Activated naive CD8-positive, alpha-beta T cell treated with anti-CD3 and anti-CD28 coated beads for 36 hours (primary cell): ENCODE data around the gene NANS. TPM values are rescaled to one million over a fixed set of nuclear protein-coding genes. Genes with fewer than 3 reads are reported as not detected.
"Not testable (repeated sequence)": the region's sequence is repeated elsewhere in the genome, so short reads cannot be mapped to it uniquely, and the experiment has no call there.

Experiments used
- DNase-seq: peaks from one replicate; pipeline ENCODE4 v3.0.0; 2021
- H3K27ac Mint-ChIP-seq: one replicate; pipeline ENCODE4 v1.8.0; 2022; ENCODE audit warnings: mild to moderate bottlenecking, moderate library complexity, mixed read lengths
- H3K27me3 Mint-ChIP-seq: one replicate; pipeline ENCODE4 v1.8.0; 2022; ENCODE audit warnings: mild to moderate bottlenecking, mixed read lengths
- H3K36me3 Mint-ChIP-seq: one replicate; pipeline ENCODE4 v1.8.0; 2021; ENCODE audit warnings: mild to moderate bottlenecking, mixed read lengths
- H3K4me1 Mint-ChIP-seq: one replicate; pipeline ENCODE4 v1.8.0; 2021; ENCODE audit warnings: mixed read lengths
- H3K4me3 Mint-ChIP-seq: one replicate; pipeline ENCODE4 v1.8.0; 2022; ENCODE audit warnings: mild to moderate bottlenecking, moderate library complexity, mixed read lengths
- H3K9me3 Mint-ChIP-seq: one replicate; pipeline ENCODE4 v1.8.0; 2022; ENCODE audit warnings: mixed read lengths
- total RNA-seq, 2 experiments: library from RNA; stranded (reverse); gene quantifications; one replicate each; pipeline ENCODE4 v1.2.3, GENCODE V29; 2021

The NANS gene
- total RNA-seq, 2 experiments from 2014 or later = 46.1 to 47.4 TPM

GRCh38 chr9:98081477-98082219, 25.1 kb downstream of the NANS start:
- Mint-ChIP-seq H3K36me3 (peaks cover 38% of the 10 kb centered on the region), H3K4me3 (no peak overlapping the region), H3K9me3 (no peaks in the 10 kb centered on the region), H3K27ac (peak overlapping the region; percentile 75), H3K4me1 (peaks cover 32% of the 10 kb centered on the region), H3K27me3 (no peaks in the 10 kb centered on the region)
- DNase-seq = peak; percentile 41

GRCh38 chr9:98083061-98083501, 26.5 kb downstream of the NANS start:
- H3K4me1 Mint-ChIP-seq = peaks cover 27% of the 10 kb centered on the region
- no peaks in the 10 kb centered on the region for H3K9me3 Mint-ChIP-seq
- H3K36me3 Mint-ChIP-seq = peaks cover 33% of the 10 kb centered on the region
- DNase-seq = no peak
- H3K4me3 Mint-ChIP-seq = no peak overlapping the region
- H3K27me3 Mint-ChIP-seq = no peaks in the 10 kb centered on the region
- H3K27ac Mint-ChIP-seq = peak overlapping the region; percentile 73

- no peaks in the 10 kb centered on the region for H3K9me3 Mint-ChIP-seq
- no peaks in the 10 kb centered on the region for H3K27me3 Mint-ChIP-seq
- peaks cover 31% of the 10 kb centered on the region for H3K36me3 Mint-ChIP-seq
- no peak overlapping the region for H3K4me3 Mint-ChIP-seq
- peak overlapping the region; percentile 66 for H3K27ac Mint-ChIP-seq
- H3K4me1 Mint-ChIP-seq = peaks cover 27% of the 10 kb centered on the region
- no peak for DNase-seq
Observed at GRCh38 chr9:98083566-98084183, 27.1 kb downstream of the NANS start.

- peaks cover 32% of the 10 kb centered on the region for H3K36me3 Mint-ChIP-seq
Observed at GRCh38 chr9:98084396-98084795, 27.9 kb downstream of the NANS start.

GRCh38 chr9:98085058-98085457, 28.5 kb downstream of the NANS start:
- no peak for DNase-seq
- Mint-ChIP-seq H3K27me3 (no peaks in the 10 kb centered on the region), H3K36me3 (peaks cover 31% of the 10 kb centered on the region), H3K4me3 (no peak overlapping the region), H3K9me3 (no peaks in the 10 kb centered on the region), H3K4me1 (peaks cover 27% of the 10 kb centered on the region), H3K27ac (no peak overlapping the region)

More at GRCh38 chr9:98084396-98084795, 27.9 kb downstream of the NANS start:
- Mint-ChIP-seq H3K27ac (no peak overlapping the region), H3K4me1 (peaks cover 27% of the 10 kb centered on the region), H3K27me3 (no peaks in the 10 kb centered on the region), H3K4me3 (no peak overlapping the region), H3K9me3 (no peaks in the 10 kb centered on the region)
- no peak for DNase-seq

- Mint-ChIP-seq H3K27me3 (no peaks in the 10 kb centered on the region), H3K27ac (no peak overlapping the region), H3K36me3 (peaks cover 32% of the 10 kb centered on the region), H3K9me3 (no peaks in the 10 kb centered on the region), H3K4me1 (peaks cover 26% of the 10 kb centered on the region), H3K4me3 (no peak overlapping the region)
- DNase-seq = no peak
Observed at GRCh38 chr9:98085944-98086343, 29.4 kb downstream of the NANS start.

GRCh38 chr9:98086461-98086860, 29.9 kb downstream of the NANS start:
- peak overlapping the region; percentile 61 for H3K27ac Mint-ChIP-seq
- no peaks in the 10 kb centered on the region for H3K27me3 Mint-ChIP-seq
- DNase-seq = no peak
- peaks cover 21% of the 10 kb centered on the region for H3K4me1 Mint-ChIP-seq
- peaks cover 31% of the 10 kb centered on the region for H3K36me3 Mint-ChIP-seq
- H3K9me3 Mint-ChIP-seq = no peaks in the 10 kb centered on the region
- H3K4me3 Mint-ChIP-seq = no peak overlapping the region

- no peaks in the 10 kb centered on the region for H3K9me3 Mint-ChIP-seq
- H3K27ac Mint-ChIP-seq = no peak overlapping the region
- H3K4me1 Mint-ChIP-seq = peaks cover 11% of the 10 kb centered on the region
- H3K36me3 Mint-ChIP-seq = peaks cover 23% of the 10 kb centered on the region
- no peak overlapping the region for H3K4me3 Mint-ChIP-seq
- DNase-seq = peak; percentile 30
- no peaks in the 10 kb centered on the region for H3K27me3 Mint-ChIP-seq
Observed at GRCh38 chr9:98087420-98088354, 31.2 kb downstream of the NANS start.

GRCh38 chr9:98090674-98091073, 34.1 kb downstream of the NANS start:
- not testable (repeated sequence) for H3K27me3 Mint-ChIP-seq, DNase-seq, H3K9me3 Mint-ChIP-seq, H3K4me3 Mint-ChIP-seq, H3K4me1 Mint-ChIP-seq, H3K27ac Mint-ChIP-seq
- peaks cover 15% of the 10 kb centered on the region for H3K36me3 Mint-ChIP-seq

GRCh38 chr9:98091735-98092612, 35.4 kb downstream of the NANS start:
- Mint-ChIP-seq H3K27ac (no peak overlapping the region), H3K4me3 (no peak overlapping the region), H3K36me3 (peaks cover 13% of the 10 kb centered on the region), H3K27me3 (no peaks in the 10 kb centered on the region), H3K9me3 (no peaks in the 10 kb centered on the region), H3K4me1 (no peaks in the 10 kb centered on the region)
- no peak for DNase-seq

- peaks cover 4% of the 10 kb centered on the region for H3K4me1 Mint-ChIP-seq
- no peaks in the 10 kb centered on the region for H3K27me3 Mint-ChIP-seq
- H3K4me3 Mint-ChIP-seq = no peak overlapping the region
- no peaks in the 10 kb centered on the region for H3K9me3 Mint-ChIP-seq
- H3K27ac Mint-ChIP-seq = no peak overlapping the region
- DNase-seq = no peak
- peaks cover 16% of the 10 kb centered on the region for H3K36me3 Mint-ChIP-seq
Observed at GRCh38 chr9:98092613-98092931, 36.0 kb downstream of the NANS start.

- Mint-ChIP-seq H3K27ac (no peak overlapping the region), H3K27me3 (no peaks in the 10 kb centered on the region), H3K4me1 (peaks cover 13% of the 10 kb centered on the region), H3K4me3 (no peak overlapping the region), H3K9me3 (no peaks in the 10 kb centered on the region), H3K36me3 (peaks cover 29% of the 10 kb centered on the region)
- DNase-seq = no peak
Observed at GRCh38 chr9:98094316-98094715, 37.8 kb downstream of the NANS start.

GRCh38 chr9:98094851-98095250, 38.3 kb downstream of the NANS start:
- Mint-ChIP-seq H3K36me3 (peaks cover 29% of the 10 kb centered on the region), H3K4me3 (no peak overlapping the region), H3K9me3 (no peaks in the 10 kb centered on the region), H3K4me1 (peaks cover 18% of the 10 kb centered on the region), H3K27me3 (no peaks in the 10 kb centered on the region), H3K27ac (no peak overlapping the region)
- DNase-seq = no peak

- no peaks in the 10 kb centered on the region for H3K9me3 Mint-ChIP-seq
- peaks cover 24% of the 10 kb centered on the region for H3K4me1 Mint-ChIP-seq
- no peak overlapping the region for H3K4me3 Mint-ChIP-seq
- no peaks in the 10 kb centered on the region for H3K27me3 Mint-ChIP-seq
- peaks cover 31% of the 10 kb centered on the region for H3K36me3 Mint-ChIP-seq
- no peak for DNase-seq
- no peak overlapping the region for H3K27ac Mint-ChIP-seq
Observed at GRCh38 chr9:98095401-98095800, 38.9 kb downstream of the NANS start.
